Left ventricle myocardium inferior (tissue), 1 donor: ENCODE measurements around the gene WWP2. TPM values are rescaled to one million over a fixed set of nuclear protein-coding genes. Genes with fewer than 3 reads are reported as not detected.

Source experiments
- DNase-seq: peaks from one replicate; pipeline ENCODE4 v3.0.0-alpha.2; 2020
- H3K27ac ChIP-seq: fragments of 200-600 bp; replicated peaks from 2 replicates; pipeline ENCODE4 v1.8.0; 2021
- H3K27me3 ChIP-seq: fragments of 200-600 bp; 2 replicates; pipeline ENCODE4 v1.8.0; 2021; ENCODE audit warnings: low read depth
- H3K36me3 ChIP-seq: fragments of 200-600 bp; 2 replicates; pipeline ENCODE4 v1.8.0; 2021
- H3K4me1 ChIP-seq: fragments of 200-600 bp; 2 replicates; pipeline ENCODE4 v1.8.0; 2021
- H3K4me3 ChIP-seq: fragments of 200-600 bp; 2 replicates; pipeline ENCODE4 v1.8.0; 2021; ENCODE audit warnings: mild to moderate bottlenecking, moderate library complexity
- H3K9me3 ChIP-seq: fragments of 200-600 bp; replicated peaks from 2 replicates; pipeline ENCODE4 v1.8.0; 2021
- CTCF ChIP-seq: fragments of 200-600 bp; IDR thresholded peaks from 2 replicates; pipeline ENCODE4 v1.8.0; 2021; ENCODE audit warnings: antibody characterized with exemption, mild to moderate bottlenecking, borderline replicate concordance
- intact Hi-C: fragments of 100-400 bp; cut with micrococcal nuclease; formaldehyde crosslinking; loops from one replicate; pipeline ENCODE4 v1.11.0; 2022
- total RNA-seq: library from RNA; stranded (reverse); fragmentation: NEBNext Ultra II Directional; extraction: Animal tissue kit (Norgen Biotek cat#: 25700); gene quantifications from one replicate; pipeline ENCODE4 v1.2.1, GENCODE V29; 2021
- donor health status: DM: no; HTN: yes; CAD: no; lungs with severe emphysema.

The WWP2 gene
- total RNA-seq, 1 donor from 2014 or later: 21.3 TPM

GRCh38 chr16:69744363-69745231, 17.5 kb upstream of the WWP2 start:
- TF ChIP-seq CTCF: no peak
- Histone ChIP-seq H3K27me3 (no peaks in the 10 kb centered on the region), H3K4me1 (peaks cover 16% of the 10 kb centered on the region), H3K27ac (no peak overlapping the region), H3K36me3 (peaks cover 96% of the 10 kb centered on the region), H3K9me3 (no peaks in the 10 kb centered on the region), H3K4me3 (no peak overlapping the region)
- no peak for DNase-seq
- intact Hi-C loops: no loop called here

GRCh38 chr16:69745232-69745612, 16.9 kb upstream of the WWP2 start:
- Histone ChIP-seq H3K9me3 (no peaks in the 10 kb centered on the region), H3K4me3 (no peak overlapping the region), H3K27me3 (no peaks in the 10 kb centered on the region), H3K27ac (no peak overlapping the region), H3K4me1 (peaks cover 16% of the 10 kb centered on the region), H3K36me3 (peaks cover 99% of the 10 kb centered on the region)
- DNase-seq: no peak
- intact Hi-C loops: no loop called here
- TF ChIP-seq CTCF: no peak

- no peak overlapping the region for H3K27ac ChIP-seq
- peaks cover 16% of the 10 kb centered on the region for H3K4me1 ChIP-seq
- no peaks in the 10 kb centered on the region for H3K9me3 ChIP-seq
- no peaks in the 10 kb centered on the region for H3K27me3 ChIP-seq
- H3K36me3 ChIP-seq: peaks cover 99% of the 10 kb centered on the region
- TF ChIP-seq CTCF: no peak
- intact Hi-C loops: no loop called here
- DNase-seq: no peak
- H3K4me3 ChIP-seq: no peak overlapping the region
These were observed 16.2 kb upstream of the WWP2 start for GRCh38 chr16:69745959-69746358.

- no peak for DNase-seq
- intact Hi-C loops: no loop called here
These were observed 15.0 kb upstream of the WWP2 start for GRCh38 chr16:69747115-69747514.

GRCh38 chr16:69748694-69749345, 13.3 kb upstream of the WWP2 start:
- intact Hi-C loops: no loop called here
- H3K27ac ChIP-seq: no peak overlapping the region
- no peak overlapping the region for H3K4me3 ChIP-seq
- no peak for DNase-seq
- H3K4me1 ChIP-seq: peaks cover 15% of the 10 kb centered on the region
- no peak for TF ChIP-seq CTCF
- H3K9me3 ChIP-seq: no peaks in the 10 kb centered on the region
- peaks cover 89% of the 10 kb centered on the region for H3K36me3 ChIP-seq
- no peaks in the 10 kb centered on the region for H3K27me3 ChIP-seq

More at GRCh38 chr16:69747115-69747514, 15.0 kb upstream of the WWP2 start:
- Histone ChIP-seq H3K4me3 (no peak overlapping the region), H3K4me1 (peaks cover 5% of the 10 kb centered on the region), H3K9me3 (no peaks in the 10 kb centered on the region), H3K36me3 (peaks cover 99% of the 10 kb centered on the region), H3K27ac (no peak overlapping the region), H3K27me3 (no peaks in the 10 kb centered on the region)
- TF ChIP-seq CTCF: no peak
